Measurements from ENCODE around the gene RPL27.
"Not testable (repeated sequence)": the region's sequence is repeated elsewhere in the genome, so short reads cannot be mapped to it uniquely, and the experiment has no call there.

The RPL27 gene

GRCh38 chr17:42997984-42998938, at the start of gene RPL27:
TSS of gene RPL27 (plus strand) at chr17:42998419. CDS start at chr17:42998751, 332 bp downstream.
- peak; percentile 99 for DNase-seq

GRCh38 chr17:42950044-42950783, 48.0 kb upstream of the RPL27 start:
- no peak for DNase-seq

GRCh38 chr17:42953669-42954068, 44.5 kb upstream of the RPL27 start:
- no peak for DNase-seq

- DNase-seq, result peak; percentile 92
These were observed 33.9 kb upstream of the RPL27 start, which contains the start of gene AARSD1 for GRCh38 chr17:42964161-42964932. TSS of gene AARSD1 (minus strand) at chr17:42964454. CDS start at chr17:42964440, 14 bp downstream.

GRCh38 chr17:42967925-42968324, 30.3 kb upstream of the RPL27 start:
- no peak for DNase-seq

- DNase-seq, result no peak
These were observed 29.1 kb upstream of the RPL27 start for GRCh38 chr17:42969001-42969581.

- no peak for DNase-seq
These were observed 26.6 kb upstream of the RPL27 start for GRCh38 chr17:42971589-42971988.

- DNase-seq, result not testable (repeated sequence)
These were observed 24.9 kb upstream of the RPL27 start for GRCh38 chr17:42973323-42973722.

GRCh38 chr17:42975265-42975664, 23.0 kb upstream of the RPL27 start:
- DNase-seq, result no peak

GRCh38 chr17:42975701-42976100, 22.5 kb upstream of the RPL27 start:
- DNase-seq, result not testable (repeated sequence)

GRCh38 chr17:42979511-42980273, 18.5 kb upstream of the RPL27 start, which contains the start of gene PTGES3L:
TSS of gene PTGES3L (minus strand) at chr17:42980080. CDS start at chr17:42980053, 27 bp downstream.
- DNase-seq, result peak; percentile 25

- DNase-seq, result peak; percentile 93
These were observed 17.9 kb upstream of the RPL27 start, which contains the start of gene RUNDC1 for GRCh38 chr17:42980274-42980765. TSS of gene RUNDC1 (plus strand) at chr17:42980565. CDS start at chr17:42980577, 12 bp downstream.

GRCh38 chr17:42980766-42981397, 17.3 kb upstream of the RPL27 start:
- DNase-seq, result peak; percentile 71

- DNase-seq, result no peak
These were observed 16.0 kb upstream of the RPL27 start for GRCh38 chr17:42982266-42982665.

- no peak for DNase-seq
These were observed 13.0 kb upstream of the RPL27 start for GRCh38 chr17:42985225-42985624.

GRCh38 chr17:42989141-42989540, 9.1 kb upstream of the RPL27 start:
- no peak for DNase-seq

GRCh38 chr17:42989726-42990652, 8.2 kb upstream of the RPL27 start:
- no peak for DNase-seq

- no peak for DNase-seq
These were observed 6.7 kb upstream of the RPL27 start for GRCh38 chr17:42991471-42991870.

GRCh38 chr17:42992872-42993271, 5.3 kb upstream of the RPL27 start:
- no peak for DNase-seq

GRCh38 chr17:42993913-42994312, 4.3 kb upstream of the RPL27 start:
- DNase-seq, result not testable (repeated sequence)
